NCI-H748 (cell line): ENCODE measurements around the gene ANO9.
A peak's percentile ranks its signal among the peaks of the same experiment; 100 is the strongest.

ENCODE experiments used
- DNase-seq: peaks from one replicate; lab custom pipeline; 2025; ENCODE audit not compliant: unreplicated experiment; lab: John Stamatoyannopoulos, UW

ANO9 gene, protein sequence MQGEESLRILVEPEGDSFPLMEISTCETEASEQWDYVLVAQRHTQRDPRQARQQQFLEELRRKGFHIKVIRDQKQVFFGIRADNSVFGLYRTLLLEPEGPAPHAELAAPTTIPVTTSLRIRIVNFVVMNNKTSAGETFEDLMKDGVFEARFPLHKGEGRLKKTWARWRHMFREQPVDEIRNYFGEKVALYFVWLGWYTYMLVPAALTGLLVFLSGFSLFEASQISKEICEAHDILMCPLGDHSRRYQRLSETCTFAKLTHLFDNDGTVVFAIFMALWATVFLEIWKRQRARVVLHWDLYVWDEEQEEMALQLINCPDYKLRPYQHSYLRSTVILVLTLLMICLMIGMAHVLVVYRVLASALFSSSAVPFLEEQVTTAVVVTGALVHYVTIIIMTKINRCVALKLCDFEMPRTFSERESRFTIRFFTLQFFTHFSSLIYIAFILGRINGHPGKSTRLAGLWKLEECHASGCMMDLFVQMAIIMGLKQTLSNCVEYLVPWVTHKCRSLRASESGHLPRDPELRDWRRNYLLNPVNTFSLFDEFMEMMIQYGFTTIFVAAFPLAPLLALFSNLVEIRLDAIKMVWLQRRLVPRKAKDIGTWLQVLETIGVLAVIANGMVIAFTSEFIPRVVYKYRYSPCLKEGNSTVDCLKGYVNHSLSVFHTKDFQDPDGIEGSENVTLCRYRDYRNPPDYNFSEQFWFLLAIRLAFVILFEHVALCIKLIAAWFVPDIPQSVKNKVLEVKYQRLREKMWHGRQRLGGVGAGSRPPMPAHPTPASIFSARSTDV

DNA sequence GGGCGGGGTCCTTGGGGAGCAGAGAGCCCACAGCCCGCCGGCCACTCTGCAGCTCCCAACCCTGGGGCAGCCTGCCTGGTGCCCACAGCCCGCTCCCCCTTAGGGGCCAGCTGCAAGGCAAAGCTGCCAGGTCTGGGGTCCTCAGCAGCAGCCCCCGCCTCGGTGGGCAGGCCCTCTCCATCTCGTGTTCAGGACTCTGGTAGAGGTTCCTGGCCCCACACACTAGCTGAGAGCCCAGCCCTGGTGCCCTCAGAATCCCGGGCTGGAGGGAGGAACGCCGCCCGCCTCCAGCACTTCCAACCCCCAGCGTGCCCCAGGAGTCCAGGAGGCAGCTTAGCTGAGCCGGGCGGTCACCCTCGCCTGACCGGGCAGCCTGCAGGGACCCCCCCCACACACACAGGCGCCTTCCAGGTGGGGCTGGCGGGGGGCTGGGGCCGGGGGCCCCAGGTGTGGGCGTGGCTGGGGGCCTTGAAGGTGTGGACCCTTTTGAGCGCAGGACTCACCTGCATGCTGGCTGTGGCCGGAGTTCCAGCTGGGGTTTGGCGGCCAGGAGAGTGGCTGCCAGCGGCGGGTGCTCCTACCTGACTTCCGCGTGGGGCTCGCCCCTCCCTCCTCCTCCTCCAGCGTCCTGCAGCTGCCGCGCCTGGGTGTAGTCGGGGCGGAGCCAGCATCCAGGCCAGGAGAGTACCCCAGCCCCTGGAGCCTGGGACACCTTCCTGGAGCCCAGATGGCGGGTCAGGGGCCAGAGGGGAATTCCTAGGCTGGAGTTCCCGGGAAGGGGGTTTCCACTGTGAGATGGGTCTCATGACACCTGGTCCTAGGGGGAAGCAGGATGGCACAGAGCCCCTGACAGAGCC is at the start of gene ANO9:
TSS of gene ANO9 (minus strand) at position 594 of the 857 bp plus-strand sequence. CDS start at position 509, 85 bp downstream.
- peak; percentile 87 for DNase-seq

DNA sequence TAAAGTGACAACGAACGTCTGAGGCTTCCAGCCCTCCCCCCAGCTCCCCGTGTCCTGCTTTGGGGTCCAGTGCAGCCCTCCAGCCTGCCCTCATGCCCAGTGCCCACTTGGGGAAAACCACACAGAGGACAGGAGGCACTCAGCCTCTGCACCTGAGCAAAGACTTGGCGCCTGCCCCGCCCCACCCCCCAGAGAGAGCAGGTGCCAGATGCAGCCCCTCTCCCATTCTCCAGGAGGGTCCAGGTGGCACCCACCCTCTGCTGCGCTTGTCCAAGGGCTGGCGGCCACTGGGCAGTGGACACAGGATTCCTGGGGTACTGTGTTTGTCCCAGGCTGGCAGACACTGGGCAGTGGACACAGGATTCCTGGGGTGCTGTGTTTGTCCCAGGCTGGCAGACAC is 49.5 kb upstream of the ANO9 start:
- no peak for DNase-seq

DNA sequence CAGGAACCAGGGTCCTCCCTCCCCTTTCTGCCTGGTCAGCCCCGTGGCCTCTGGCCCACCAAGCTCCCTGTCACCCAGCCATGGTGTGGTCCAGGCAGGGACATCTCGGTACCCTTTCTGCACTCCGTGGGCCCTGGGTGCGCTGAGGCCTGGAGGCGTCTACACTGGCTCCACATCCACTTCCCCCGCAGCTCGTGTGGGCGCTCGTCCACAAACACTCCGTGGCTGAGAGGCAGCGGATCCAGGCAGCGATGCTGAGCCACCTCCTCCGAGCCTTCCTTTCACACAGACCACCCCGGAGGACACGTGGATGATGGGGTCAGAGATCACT is 49.1 kb upstream of the ANO9 start:
- no peak for DNase-seq

DNA sequence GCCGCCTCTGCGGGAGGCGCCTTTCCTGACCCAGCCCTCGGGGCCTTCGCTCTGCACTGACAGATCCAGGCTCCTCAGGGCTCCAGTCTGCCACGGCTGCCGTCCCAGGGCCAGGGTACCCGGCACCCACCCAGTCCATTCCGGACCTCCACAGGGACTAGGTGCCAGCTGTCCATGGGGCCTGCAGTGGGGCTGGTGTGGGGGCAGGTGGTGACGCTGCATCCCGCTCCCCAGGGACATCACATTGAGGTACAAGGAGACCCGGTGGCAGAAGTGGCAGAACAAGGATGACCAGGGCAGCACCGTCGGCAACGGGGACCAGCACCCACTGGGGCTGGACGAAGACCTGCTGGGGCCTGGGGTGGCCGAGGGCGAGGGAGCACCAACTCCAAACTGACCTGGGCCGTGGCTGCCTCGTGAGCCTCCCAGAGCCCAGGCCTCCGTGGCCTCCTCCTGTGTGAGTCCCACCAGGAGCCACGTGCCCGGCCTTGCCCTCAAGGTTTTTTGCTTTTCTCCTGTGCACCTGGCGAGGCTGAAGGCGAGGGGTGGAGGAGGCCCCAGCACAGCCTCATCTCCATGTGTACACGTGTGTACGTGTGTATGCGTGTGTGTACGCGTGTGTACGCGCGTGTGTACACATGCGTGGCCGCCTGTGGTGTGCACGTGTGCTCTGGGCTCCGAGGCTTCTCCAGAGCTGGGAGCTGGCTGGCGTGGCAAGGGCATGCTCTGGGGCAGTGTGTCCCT is 48.5 kb upstream of the ANO9 start:
- no peak for DNase-seq

DNA sequence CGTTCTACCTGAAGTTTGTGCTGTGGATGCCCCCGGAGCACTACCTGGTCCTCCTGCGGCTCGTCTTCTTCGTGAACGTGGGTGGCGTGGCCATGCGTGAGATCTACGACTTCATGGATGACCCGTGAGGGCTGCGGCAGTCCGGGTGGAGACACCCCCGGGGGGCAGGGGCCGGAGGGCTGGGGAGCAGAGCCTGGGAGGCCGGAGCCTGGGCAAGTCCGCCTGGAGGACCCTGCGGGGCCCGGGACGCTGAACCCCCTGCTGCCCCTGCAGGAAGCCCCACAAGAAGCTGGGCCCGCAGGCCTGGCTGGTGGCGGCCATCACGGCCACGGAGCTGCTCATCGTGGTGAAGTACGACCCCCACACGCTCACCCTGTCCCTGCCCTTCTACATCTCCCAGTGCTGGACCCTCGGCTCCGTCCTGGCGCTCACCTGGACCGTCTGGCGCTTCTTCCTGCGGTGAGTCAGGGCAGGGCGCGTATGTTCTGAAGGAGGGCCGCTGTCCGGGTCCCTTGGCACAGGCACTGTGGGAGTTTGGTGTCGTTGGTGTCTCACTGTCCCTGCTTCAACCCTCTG is 47.9 kb upstream of the ANO9 start:
- no peak for DNase-seq

DNA sequence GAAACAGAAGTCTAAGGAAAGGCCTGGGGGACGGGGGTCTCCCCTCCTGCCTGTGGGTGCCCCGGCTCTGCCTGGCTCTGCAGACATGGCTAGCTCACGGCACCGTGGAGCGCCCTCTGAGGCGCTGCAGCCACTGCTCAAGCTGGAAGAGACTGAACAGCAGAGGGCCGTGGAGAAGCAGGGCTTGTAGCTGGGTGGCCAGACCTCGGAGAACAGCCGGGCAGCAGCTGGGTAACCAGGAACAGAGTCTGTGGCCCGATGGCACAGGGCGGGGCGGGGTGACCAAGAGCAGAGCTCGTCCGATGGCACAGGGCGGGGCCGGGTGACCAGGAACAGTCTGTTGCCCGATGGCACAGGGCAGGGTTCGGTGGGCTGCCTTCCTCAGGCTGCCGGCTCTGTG is 47.2 kb upstream of the ANO9 start:
- DNase-seq, result no peak

DNA sequence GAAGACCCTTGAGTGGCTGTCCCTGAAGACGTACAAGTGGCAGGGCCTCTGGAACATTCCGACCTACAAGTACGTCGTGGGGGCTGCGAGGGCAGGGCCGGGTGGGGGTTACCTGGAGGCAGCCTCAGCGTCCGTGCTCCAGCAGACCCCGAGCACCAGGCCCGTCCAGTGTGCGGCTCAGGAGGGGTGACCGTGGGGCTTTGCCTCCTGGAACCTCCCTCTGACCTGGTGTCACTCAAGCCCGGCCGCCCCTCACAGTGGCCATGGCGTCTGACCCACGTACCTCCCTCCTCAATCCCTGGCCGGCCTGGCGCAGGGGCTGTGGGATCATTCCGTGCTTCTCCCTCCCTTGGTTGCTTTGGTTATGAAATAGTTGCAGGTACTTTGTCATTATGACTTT is 46.8 kb upstream of the ANO9 start:
- no peak for DNase-seq

DNA sequence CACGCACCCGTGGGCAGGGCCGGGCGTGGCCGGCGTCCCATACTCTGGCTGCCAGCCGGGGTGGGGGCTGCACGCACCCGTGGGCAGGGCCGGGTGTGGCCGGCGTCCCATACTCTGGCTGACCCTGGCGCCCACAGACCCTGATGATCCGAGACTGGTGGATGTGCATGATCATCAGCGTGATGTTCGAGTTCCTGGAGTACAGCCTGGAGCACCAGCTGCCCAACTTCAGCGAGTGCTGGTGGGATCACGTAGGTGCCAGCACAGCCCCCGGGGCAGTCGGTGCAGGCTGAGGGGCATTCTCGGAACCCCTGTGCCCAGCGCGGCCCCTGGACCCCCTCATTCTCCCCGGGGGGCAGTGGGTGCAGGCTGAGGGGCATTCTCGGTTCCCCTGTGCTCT is 46.3 kb upstream of the ANO9 start:
- no peak for DNase-seq

DNA sequence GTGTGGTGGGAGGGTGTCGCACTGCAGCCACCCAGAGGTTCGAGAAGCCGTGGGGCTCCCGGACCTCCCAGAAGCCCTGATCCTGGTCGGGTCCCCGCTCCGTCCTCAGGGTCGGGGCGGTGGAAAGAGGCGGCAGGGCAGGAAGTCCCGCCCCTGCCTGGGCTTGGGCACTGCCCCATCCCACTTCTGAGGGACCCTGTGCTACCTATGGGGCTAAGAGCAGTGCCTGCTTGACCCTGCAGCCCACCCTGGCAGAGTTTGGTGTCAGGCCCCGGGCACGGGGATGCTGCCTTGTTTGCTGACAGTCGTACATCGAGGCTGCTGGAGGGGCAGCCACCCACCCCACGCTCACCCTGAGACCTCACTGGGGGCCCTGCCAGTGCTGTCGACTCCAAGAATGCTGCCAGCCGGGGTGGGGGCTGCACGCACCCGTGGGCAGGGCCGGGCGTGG is 45.8 kb upstream of the ANO9 start:
- DNase-seq, result no peak

DNA sequence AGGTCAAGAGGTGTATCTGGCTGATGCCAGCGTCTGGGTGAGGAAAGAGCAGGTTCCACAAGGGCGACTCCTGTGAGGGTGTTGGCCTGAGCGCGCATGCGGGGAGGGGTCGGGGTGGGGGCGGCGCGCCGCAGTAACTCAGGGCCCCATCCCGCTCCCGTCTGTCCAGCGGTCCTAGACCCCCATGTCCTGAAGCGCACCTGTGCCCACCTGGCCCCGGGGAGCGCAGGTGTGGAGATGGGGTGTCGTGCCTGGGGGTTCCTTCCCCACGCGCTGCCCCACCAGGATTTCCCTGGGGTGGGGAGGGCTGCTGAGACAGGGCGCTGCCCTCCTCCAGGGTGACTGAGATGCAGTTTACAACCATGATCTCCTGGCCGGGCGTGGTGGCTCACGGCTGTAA is 44.4 kb upstream of the ANO9 start:
- DNase-seq, result no peak

DNA sequence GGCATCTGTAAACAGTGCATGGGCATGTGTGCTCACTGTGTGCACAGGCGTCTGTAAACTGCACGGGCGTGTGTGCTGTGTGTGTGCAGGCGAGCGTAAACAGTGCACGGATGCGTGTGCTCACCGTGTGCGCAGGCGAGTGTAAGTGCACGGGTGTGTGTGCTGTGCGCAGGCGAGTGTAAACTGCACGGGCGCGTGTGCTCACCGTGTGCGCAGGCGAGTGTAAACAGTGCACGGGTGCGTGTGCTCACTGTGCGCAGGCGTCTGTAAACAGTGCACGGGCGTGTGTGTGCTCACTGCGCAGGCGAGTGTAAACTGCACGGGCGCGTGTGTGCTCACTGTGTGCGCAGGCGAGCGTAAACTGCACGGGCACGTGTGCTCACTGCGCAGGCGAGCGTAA is 42.8 kb upstream of the ANO9 start:
- no peak for DNase-seq

DNA sequence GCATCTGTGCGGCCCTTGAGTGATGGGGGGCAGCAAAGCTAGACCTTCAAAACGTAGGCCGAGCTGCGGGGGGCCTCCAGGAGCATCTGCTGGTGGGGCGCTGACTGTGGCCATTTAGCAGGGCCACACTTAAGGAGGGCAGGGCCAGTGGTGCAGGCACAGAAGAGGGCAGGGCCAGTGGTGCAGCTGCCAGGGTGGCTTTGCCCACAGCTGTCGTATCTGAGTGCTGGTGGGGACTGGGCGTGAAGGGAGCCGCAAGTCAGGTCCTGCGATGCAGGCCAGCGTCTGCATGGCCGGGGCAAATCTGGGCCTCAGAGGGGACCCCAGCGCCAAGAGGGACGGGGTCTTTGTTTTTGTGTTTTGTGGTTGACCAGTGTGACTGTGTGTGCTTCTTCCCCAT is 37.5 kb upstream of the ANO9 start:
- DNase-seq, result no peak

DNA sequence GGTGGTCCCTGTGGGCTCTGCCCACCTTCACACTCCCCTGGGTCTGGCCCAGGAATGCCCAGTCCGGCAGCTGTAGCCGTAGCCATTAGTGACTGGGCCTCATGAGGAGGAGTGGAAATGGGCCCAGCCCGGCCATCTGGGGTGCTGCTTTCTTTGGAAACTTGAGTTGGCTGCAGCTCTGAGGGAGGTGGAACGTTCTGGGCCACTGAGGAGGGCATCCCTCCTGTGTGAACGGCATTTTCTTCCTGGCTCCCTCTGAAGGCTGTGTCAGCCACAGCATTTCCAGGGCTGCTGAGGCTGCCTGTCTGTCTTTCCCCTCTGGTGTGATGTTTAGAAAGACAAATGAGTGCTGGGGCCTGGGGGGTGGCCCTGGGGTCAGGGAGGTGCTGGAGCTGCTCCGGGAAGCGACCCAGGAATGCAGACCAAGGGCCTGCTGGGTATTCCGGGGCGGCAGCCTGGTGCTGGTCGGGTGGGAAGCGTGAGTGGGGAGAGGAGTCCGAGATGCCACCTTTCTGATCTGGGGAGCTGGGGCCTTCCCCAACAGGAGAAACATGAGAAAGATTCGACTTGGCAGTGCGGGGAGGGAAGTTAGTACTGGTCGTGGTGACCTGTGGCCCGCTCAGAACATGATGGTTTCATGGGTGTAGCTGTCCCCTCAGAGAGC is 35.4 kb upstream of the ANO9 start:
- DNase-seq, result no peak

DNA sequence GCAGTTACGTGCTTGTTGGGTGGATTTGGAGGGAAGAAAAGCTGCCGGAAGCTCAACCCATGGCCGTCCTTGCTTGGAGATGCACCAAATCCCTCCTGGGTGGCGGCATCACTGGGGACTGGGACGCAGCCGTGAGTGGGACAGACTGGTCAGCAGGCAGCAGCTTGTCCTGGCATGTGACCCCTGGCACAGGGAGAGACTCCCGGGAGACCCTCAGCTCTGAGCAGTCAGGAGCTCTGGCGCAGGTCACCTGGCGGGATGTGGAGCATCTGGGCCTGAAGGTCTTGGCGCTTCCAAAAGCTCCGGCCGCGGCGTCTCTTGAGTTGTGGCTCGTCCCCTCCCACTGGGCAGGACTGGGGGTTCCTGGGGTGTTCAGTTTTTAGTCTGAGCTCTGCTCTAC is 34.6 kb upstream of the ANO9 start:
- DNase-seq, result no peak

DNA sequence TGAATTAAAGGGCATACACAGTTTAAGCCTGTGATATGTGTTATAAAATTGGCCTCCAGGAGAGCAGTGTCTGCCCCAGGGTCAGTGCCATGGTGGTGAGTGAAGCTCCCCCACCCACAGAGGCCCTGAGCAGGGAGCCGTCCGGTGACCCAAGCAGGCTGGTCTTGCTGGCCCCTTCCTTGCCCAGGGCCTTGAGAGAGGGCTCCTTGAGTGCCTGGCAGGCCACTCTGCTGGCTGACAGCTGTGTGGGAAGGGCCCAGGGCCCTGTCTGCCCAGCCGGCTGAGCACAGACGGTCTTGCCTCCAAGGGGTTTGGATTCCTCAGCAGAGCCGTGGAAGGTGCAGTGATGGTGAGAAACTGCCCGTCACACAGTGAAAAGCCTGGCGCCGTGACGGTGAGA is 34.1 kb upstream of the ANO9 start:
- no peak for DNase-seq

DNA sequence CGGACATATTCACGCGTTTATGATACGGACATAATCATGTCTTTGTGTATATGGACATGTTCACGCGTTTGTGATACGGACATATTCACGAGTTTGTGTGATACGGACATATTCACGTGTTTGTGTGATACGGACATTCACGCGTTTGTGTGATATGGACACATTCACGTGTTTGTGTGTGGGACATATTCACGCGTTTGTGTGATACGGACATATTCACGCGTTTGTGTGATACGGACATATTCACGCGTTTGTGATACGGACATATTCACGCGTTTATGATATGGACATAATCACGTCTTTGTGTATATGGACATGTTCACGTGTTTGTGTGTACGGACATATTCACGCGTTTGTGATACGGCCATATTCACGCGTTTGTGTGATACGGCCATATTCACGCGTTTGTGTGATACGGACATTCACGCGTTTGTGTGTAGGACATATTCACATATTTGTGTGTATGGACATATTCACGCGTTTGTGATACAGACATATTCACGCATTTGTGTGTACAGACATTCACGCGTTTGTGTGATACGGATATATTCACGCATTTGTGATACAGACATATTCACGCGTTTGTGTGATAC is 33.2 kb upstream of the ANO9 start:
- DNase-seq, result no peak

DNA sequence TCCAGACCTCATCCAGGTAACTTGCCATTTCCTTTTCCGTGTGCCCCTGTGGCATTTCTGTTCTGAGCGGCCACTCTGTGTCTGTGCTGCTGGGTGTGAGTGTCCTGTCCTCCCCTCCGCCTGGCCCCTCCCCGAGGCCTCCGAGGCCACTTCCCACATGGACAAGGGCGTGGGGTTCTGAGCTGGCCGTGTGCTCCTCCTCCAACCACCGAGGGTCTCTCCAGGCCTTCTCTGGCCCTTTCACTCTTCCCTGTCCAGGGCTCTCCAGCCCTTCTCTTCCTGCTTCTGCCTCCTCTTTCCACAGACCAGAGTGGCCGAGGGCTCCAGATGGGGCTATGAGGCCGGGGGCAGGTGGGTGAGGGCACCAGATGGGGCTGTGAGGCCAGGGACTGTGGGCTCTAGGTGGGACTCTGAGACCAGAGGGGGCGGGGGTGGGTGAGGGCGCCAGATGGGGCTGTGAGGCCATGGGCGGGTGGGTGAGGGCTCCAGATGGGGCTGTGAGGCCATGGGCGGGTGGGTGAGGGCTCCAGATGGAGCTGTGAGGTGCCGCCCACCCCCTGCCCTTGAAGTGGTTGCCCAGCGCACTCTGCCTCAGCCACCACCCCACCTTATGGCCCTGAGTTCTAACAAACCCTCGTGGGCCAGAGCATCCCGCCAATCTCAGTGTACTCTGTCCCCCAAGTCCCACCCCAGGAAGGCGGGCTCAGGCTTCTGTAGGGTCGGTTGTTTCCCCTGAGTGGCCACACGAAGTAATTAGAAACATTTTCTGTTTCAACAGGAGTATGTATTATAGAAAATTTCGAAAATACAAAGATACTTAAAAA is 32.4 kb upstream of the ANO9 start:
- DNase-seq, result no peak

DNA sequence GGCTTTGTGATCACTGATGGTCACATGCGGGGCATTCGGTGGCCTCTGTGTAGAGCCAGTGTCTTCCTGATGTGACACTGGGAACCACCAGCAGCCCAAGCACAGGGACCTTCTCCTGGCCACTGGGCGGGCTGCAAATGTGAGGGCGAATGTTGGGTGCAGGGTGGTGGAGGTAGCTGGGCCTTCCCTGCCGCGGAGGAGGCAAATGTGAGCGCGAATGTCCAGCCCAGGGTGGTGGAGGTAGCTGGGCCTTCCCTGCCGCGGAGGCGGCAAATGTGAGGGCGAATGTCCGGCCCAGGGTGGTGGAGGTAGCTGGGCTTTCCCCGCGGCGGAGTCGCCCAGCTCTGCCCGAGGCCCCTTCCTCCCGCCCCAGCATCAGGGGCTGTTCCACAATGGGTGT is 31.6 kb upstream of the ANO9 start:
- no peak for DNase-seq

DNA sequence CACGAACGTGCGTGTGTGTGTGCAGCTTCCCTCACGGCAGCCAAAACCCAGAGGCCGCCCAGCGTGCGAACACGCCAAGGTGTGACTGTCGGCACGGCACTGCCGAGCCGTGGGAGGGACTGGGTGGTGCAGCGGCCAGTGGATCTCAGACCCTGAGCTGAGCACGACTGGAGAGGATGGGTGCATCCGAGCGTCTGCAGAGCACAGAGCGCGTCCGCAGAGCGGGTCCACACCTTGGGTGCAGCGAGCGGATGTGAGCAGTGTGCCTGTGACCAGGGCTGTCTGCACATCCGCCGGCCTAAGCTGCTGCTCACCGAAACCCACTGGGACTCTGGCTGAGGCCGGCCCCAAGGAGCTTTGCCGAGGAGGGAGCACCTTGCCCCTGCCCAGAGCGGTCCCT is 31.0 kb upstream of the ANO9 start:
- no peak for DNase-seq
